Esophagus (tissue), 2 donors: ENCODE data around the gene EHMT2. TPM values are rescaled to one million over a fixed set of nuclear protein-coding genes. Genes with fewer than 3 reads are reported as not detected.

Experiments
- H3K27ac ChIP-seq, 2 donors: one replicate each; pipeline ENCODE4 v1.5.1; 2013; ENCODE audit warnings: low read depth in 2 of 2, mild to moderate bottlenecking in 2 of 2, inconsistent platforms in 1 of 2, low read length in 1 of 2, moderate library complexity in 1 of 2
- H3K27me3 ChIP-seq, 2 donors: one replicate each; pipeline ENCODE4 v1.6.1; 2013; ENCODE audit warnings: low read length in 2 of 2, control low read depth in 1 of 2, mild to moderate bottlenecking in 1 of 2; ENCODE audit not compliant: insufficient read depth in 2 of 2, control insufficient read depth in 1 of 2
- H3K36me3 ChIP-seq, 2 donors: one replicate each; pipeline ENCODE4 v1.6.1; 2013; ENCODE audit warnings: low read length in 1 of 2; ENCODE audit not compliant: control insufficient read depth in 2 of 2, insufficient read depth in 2 of 2
- H3K4me1 ChIP-seq, 2 donors: one replicate each; pipeline ENCODE4 v1.6.1; 2013; ENCODE audit warnings: low read length in 1 of 2; ENCODE audit not compliant: control insufficient read depth in 2 of 2, insufficient read depth in 2 of 2
- H3K4me3 ChIP-seq, 2 donors: one replicate each; pipeline ENCODE4 v1.5.1; 2013; ENCODE audit warnings: low read length in 2 of 2, mild to moderate bottlenecking in 2 of 2, low read depth in 1 of 2, moderate library complexity in 1 of 2
- H3K9me3 ChIP-seq, 2 donors: one replicate each; pipeline ENCODE4 v1.6.1; 2013; ENCODE audit warnings: mild to moderate bottlenecking in 2 of 2, low read depth in 1 of 2, low read length in 1 of 2, moderate library complexity in 1 of 2; ENCODE audit not compliant: control insufficient read depth in 2 of 2, insufficient read depth in 1 of 2
- WGBS, 2 donors: extraction: QIAGEN DNeasy Blood & Tissue Kit; methylation state at CpG; one replicate each; pipeline ENCODE4 v1.1.7; 2013; 5-methylcytosine and 5-hydroxymethylcytosine counted together
- polyA plus RNA-seq, 2 donors: library from polyadenylated mRNA; stranded (reverse); fragments of 200-250 nt; gene quantifications; one replicate each; pipeline ENCODE4 v1.2.3, GENCODE V29; 2013
- donor health status: healthy with polysubstance abuse.
- donor health status: Bipolar disorder and iron deficiency.

The EHMT2 gene
- polyA plus RNA-seq, 2 donors = 27.2 to 39.6 TPM

DNA sequence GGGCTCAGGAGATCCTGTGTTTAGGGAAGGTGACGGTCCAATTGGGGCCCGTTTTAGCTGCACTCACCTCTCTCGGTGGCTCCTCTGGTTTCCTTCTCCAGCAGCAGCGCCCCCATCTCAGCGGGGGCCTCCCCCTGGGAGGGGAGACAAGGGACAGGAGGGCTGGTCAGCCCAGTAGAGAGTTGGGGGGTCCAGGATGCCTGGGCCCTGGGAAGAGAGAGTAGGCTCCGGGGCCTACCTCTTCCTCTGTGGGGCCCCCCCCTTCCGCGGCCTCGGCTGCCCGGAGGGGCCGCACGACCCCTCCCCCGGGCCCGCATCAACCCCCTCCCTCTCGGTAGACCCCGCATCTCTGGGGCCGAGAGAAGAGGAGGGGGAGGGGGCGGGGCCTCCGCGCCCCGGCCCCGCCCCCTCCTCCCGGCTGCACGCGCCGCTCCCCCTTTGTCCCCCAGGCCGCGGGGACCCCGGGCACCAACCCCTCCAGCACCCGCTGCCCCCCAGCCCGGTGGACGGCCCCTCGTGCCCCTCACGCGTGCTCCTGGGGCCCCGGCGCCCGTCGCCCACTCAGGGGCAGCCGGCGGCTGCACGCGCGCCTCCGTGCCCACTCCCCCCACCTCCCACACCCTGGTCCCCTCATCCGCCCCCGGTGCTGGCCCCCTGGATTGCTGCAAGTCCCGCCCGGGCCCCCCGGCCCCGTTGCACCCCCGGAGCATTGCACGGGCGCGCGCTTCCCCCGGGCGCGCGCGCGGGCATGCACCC, 464 bp downstream of the EHMT2 start:
- Histone ChIP-seq H3K4me1 (peaks cover 3 to 7% of the 10 kb centered on the region in 2 donors), H3K36me3 (peaks cover 0 to 10% of the 10 kb centered on the region in 2 donors), H3K4me3 (peak overlapping the region; percentile 74 to 84), H3K27ac (peak overlapping the region; percentile 62 to 72), H3K9me3 (no peaks in the 10 kb centered on the region), H3K27me3 (no peaks in the 10 kb centered on the region)
- 1 to 3% methylated on average over 7 to 60 of the region's 62 CpGs for WGBS, 2 donors

DNA sequence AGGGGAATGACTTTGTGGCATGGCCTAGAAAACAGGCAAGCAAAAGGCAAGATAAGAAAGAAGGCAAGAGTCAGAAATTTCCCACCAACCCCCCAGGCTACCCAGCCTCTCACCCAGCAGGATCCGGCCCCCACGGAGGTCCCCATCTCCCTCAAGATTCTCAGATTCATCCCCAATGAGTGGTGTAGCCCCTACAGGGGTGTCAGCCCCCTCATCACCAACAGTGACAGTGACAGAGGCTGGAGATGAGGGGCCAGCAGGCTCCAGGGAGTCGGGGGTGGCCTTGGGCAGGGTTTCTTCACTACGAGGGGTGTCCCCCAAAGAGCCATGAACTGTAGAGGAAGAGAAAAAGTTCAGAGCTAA, 1.0 kb downstream of the EHMT2 start:
- Histone ChIP-seq H3K9me3 (no peaks in the 10 kb centered on the region), H3K27ac (peak overlapping the region; percentile 62 to 72), H3K4me3 (peak overlapping the region; percentile 74 to 84), H3K27me3 (no peaks in the 10 kb centered on the region), H3K4me1 (peaks cover 3 to 7% of the 10 kb centered on the region in 2 donors), H3K36me3 (peaks cover 0 to 13% of the 10 kb centered on the region in 2 donors)
- 38 to 43% methylated on average over 4 of the region's 4 CpGs for WGBS, 2 donors

DNA sequence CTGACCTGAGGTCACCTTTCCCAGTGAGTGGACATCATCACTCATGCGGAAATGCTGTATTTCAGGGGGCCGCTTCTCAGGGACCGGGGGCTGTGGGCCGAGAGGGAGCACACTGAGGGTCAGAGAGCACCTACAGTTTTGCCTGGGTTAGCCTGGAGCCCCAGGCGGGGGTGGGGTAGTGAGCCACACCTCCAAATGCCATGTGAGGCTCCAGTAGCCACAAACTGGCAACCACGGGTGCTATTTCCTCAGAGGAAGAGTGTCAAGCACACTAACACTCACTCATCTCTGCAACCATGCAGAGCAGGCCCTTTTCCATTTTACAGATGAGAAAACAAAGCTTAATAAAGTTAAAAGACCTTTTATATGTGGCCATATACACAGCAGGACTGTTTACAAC, 4.7 kb downstream of the EHMT2 start:
- H3K27ac ChIP-seq = no peak overlapping the region
- H3K36me3 ChIP-seq = peaks cover under 1 to 21% of the 10 kb centered on the region in 2 donors
- no peaks in the 10 kb centered on the region for H3K4me1 ChIP-seq
- no peaks in the 10 kb centered on the region for H3K9me3 ChIP-seq
- no peak overlapping the region for H3K4me3 ChIP-seq
- 77 to 81% methylated on average over 6 of the region's 6 CpGs for WGBS, 2 donors
- no peaks in the 10 kb centered on the region for H3K27me3 ChIP-seq

DNA sequence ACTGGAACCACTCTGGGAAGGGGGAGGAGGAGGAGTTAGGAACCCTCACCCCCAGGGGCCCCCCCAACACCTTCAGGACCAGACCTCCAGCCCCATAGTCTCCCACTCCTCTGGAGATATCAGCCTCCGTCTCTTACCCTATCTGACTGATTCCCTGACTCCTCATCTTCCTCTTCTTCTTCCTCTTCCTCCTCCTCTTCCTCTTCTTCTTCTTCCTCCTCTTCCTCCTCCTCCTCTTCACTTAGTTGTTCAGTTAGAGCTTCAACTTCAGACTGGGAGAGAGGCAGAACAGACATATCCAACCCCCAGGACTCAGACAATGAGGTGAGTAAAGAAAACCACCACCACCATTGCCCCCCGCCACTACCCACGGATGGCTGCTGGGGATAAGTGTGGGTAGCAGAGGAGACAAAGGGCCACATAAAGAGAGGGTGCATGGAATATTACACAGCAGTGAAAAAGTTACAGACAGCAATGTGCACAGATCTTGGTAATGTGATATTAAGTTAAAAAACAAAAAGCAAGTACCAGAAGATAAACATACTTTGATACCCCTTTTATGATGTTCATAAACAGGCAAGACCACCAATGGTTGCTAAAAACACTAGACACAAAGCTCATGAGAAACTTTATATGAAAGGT, 8.0 kb downstream of the EHMT2 start:
- Histone ChIP-seq H3K36me3 (peaks cover 21 to 44% of the 10 kb centered on the region in 2 donors), H3K9me3 (no peaks in the 10 kb centered on the region), H3K27ac (no peak overlapping the region), H3K27me3 (no peaks in the 10 kb centered on the region), H3K4me3 (no peak overlapping the region), H3K4me1 (no peaks in the 10 kb centered on the region)
- WGBS, 2 donors = 93 to 99% methylated on average over 3 of the region's 3 CpGs

DNA sequence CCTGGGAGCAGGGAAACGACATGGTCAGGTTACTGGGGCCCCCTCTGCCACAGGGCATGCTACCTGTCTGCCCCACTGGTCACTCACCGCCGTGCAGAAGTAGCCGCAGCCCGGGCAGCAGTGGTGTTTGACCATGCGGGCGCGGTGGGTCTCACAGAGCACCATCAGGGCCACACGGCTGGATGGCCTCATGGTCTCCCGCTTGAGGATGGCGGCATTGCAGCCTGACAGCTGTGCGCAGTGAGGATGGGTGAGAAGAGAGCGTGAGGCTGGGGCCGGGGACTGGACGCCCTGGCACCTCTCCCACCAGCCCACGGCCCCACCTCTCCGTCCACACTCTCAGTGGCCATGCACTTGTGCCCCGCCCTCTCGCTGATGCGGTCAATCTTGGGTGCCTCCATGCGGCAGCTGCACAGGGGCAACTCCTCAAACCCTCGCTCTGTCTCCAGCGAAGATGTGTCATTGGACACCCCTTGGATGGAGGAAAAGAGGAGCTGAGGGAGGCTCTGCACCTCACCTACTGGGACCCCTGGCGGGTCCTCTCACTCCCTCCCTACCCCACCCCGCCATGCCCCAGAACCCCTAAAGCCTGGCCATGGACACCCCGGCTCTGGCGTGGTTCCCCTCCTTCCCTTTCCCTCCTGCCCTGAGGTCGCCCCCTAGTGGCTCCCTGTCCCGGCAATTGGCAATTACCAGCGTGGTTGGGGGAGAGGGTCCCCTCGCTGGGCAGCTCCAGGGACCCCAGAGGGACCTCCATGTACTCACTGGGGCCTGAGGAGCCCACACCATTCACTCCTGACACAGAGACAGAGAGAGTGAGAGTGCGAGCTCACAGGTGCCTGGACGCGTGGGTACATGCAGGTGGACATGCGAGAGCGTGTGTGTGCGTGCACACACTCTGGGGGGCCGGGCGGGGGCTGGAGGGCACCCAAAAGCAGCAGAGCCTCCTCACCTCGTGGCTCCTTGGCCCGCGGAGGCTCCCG, 8.9 kb downstream of the EHMT2 start:
- Histone ChIP-seq H3K27me3 (no peaks in the 10 kb centered on the region), H3K27ac (no peak overlapping the region), H3K4me1 (no peaks in the 10 kb centered on the region), H3K36me3 (peaks cover 22 to 49% of the 10 kb centered on the region in 2 donors), H3K9me3 (no peaks in the 10 kb centered on the region), H3K4me3 (no peak overlapping the region)
- WGBS, 2 donors = 77 to 81% methylated on average over 43 of the region's 43 CpGs

DNA sequence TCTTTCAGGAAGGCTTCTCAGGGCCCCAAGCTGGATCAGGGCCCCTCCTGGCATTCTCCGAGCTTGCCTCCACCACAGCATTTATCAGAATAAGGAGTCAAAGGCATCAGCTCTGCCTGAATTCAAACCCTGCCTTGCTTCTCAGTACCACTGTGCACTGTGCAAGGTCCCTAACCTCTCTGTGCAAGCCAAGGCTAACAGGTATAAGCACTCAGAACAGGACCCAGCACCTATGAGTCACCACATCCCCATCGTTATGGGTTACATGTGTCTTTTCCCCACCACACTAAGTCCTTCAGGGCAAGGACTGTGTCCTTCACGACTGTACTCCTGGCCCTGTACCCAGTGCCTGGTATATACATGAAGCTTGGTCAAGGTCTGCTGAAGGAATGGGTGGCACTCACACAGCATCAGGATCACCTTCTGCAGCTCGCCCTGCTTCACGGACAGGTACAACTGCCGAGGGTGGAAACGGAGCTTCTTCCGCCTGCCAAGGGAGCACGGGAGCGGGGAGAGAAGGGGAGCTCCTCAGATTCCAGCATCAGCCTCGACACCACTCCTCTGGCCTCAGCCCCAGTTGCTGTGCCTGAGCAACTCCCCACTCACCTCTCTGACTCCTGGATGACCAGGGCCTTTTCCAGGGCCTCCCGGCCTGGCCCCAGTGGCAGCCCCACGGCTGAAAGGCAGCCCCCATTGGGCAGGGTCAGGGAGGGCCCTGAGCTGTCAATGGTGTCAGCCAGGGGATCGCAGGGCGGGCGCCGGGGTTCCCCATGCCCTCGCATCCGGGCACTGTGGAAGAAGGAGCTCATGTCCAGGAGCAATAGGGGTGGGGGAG, 10.1 kb downstream of the EHMT2 start:
- Histone ChIP-seq H3K9me3 (no peaks in the 10 kb centered on the region), H3K36me3 (peaks cover 33 to 56% of the 10 kb centered on the region in 2 donors), H3K4me1 (no peaks in the 10 kb centered on the region), H3K27me3 (no peaks in the 10 kb centered on the region), H3K4me3 (no peak overlapping the region), H3K27ac (no peak overlapping the region)
- 85 to 88% methylated on average over 19 of the region's 19 CpGs for WGBS, 2 donors

DNA sequence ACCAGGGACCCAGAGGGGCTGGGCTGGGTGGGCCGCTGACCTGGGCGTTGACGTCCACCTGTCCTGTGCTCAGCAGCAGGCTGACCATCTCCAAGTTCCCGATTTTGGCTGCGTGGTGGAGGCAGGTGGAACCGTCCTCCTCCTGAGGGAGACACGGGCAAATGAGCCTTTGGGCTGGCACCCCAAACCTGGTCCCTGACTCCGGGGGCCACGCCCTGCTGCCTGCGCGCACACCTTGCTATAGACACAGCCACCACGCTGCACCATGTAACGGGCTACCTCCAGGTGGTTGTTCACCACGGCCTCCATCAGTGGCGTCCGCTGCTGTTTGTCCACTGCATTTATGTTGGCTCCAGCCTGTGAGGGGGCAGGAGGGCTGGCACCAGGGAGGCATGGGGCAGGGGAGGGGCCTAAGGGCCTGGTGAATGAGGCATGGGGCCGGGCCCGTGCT, 10.9 kb downstream of the EHMT2 start:
- no peak overlapping the region for H3K27ac ChIP-seq
- H3K36me3 ChIP-seq = peaks cover 36 to 52% of the 10 kb centered on the region in 2 donors
- WGBS, 2 donors = 88 to 92% methylated on average over 18 of the region's 18 CpGs

DNA sequence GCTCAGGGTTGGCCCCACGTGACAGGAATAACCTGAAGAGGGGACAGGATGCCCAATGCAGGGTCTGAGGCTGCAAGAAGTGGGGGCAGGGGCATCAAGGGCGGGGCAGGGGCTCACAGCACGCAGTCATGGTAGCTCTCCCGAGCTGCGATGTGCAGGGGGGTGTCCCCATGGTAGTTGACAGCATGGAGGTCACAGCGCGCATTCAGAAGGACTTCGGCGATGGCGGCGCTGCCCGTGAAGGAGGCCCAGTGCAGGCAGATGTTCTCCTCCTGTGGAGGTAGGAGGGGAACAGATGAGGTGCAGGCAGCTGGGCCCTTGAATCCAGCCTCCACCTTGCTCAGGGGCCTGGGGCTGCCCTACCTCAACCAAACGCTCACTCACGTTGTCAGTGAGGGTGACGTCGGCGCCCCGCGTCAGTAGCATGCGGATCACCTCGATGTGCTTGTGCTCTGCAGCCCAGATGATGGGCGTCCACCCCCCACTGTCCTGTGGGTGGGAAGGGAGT, 12.9 kb downstream of the EHMT2 start:
- 95 to 96% methylated on average over 22 of the region's 22 CpGs for WGBS, 2 donors
- H3K36me3 ChIP-seq = peaks cover 45 to 66% of the 10 kb centered on the region in 2 donors
- H3K27me3 ChIP-seq = no peaks in the 10 kb centered on the region
- no peaks in the 10 kb centered on the region for H3K4me1 ChIP-seq
- no peak overlapping the region for H3K4me3 ChIP-seq
- H3K27ac ChIP-seq = no peak overlapping the region
- H3K9me3 ChIP-seq = no peaks in the 10 kb centered on the region

More for the DNA sequence above, 10.9 kb downstream of the EHMT2 start:
- no peaks in the 10 kb centered on the region for H3K9me3 ChIP-seq
- no peak overlapping the region for H3K4me3 ChIP-seq
- H3K4me1 ChIP-seq = no peaks in the 10 kb centered on the region
- no peaks in the 10 kb centered on the region for H3K27me3 ChIP-seq
